Osteocyte (in vitro differentiated cells): Measurements from ENCODE around the gene SLC2A4. TPM values are rescaled to one million over a fixed set of nuclear protein-coding genes. Genes with fewer than 3 reads are reported as not detected.

Experiments
- DNase-seq: peaks from one replicate; pipeline ENCODE4 v3.0.0; 2021; ENCODE audit warnings: mixed read lengths; ENCODE audit not compliant: unreplicated experiment; ENCODE audit errors: extremely low spot score
- H3K27ac Mint-ChIP-seq: one replicate; pipeline ENCODE4 v1.8.0; 2021; ENCODE audit warnings: mild to moderate bottlenecking, mixed read lengths; ENCODE audit not compliant: unreplicated experiment
- H3K27me3 Mint-ChIP-seq: one replicate; pipeline ENCODE4 v1.8.0; 2021; ENCODE audit warnings: mixed read lengths; ENCODE audit not compliant: unreplicated experiment
- H3K36me3 Mint-ChIP-seq: one replicate; pipeline ENCODE4 v1.8.0; 2021; ENCODE audit warnings: mixed read lengths; ENCODE audit not compliant: unreplicated experiment
- H3K4me1 Mint-ChIP-seq: one replicate; pipeline ENCODE4 v1.8.0; 2021; ENCODE audit warnings: mixed read lengths; ENCODE audit not compliant: unreplicated experiment
- H3K4me3 Mint-ChIP-seq: one replicate; pipeline ENCODE4 v1.8.0; 2021; ENCODE audit warnings: mild to moderate bottlenecking, moderate library complexity, mixed read lengths; ENCODE audit not compliant: unreplicated experiment
- H3K9me3 Mint-ChIP-seq: one replicate; pipeline ENCODE4 v1.8.0; 2021; ENCODE audit warnings: mixed read lengths; ENCODE audit not compliant: unreplicated experiment
- total RNA-seq: library from RNA; stranded (reverse); gene quantifications from 2 replicates; pipeline ENCODE4 v1.2.1, GENCODE V29; 2021
- TF ChIP-seq, protein P1 (sequence below): fragments of 200-600 bp; sonication (generic); IDR thresholded peaks from 2 replicates; pipeline ENCODE4 v1.5.0; 2021; ENCODE audit warnings: antibody characterized with exemption, mild to moderate bottlenecking, moderate library complexity

SLC2A4 gene
- total RNA-seq, 1 donor from 2014 or later, result 0.59 TPM

GRCh38 chr17:7314719-7315569 is 33.4 kb downstream of the SLC2A4 start, which contains the start of gene GPS2:
Gene GPS2, minus strand, starts transcription at chr17:7315360. Its CDS starts 308 bp downstream, at chr17:7315052.
- Mint-ChIP-seq H3K4me1 (peaks cover 31% of the 10 kb centered on the region), H3K36me3 (peaks cover 42% of the 10 kb centered on the region), H3K9me3 (no peaks in the 10 kb centered on the region), H3K27ac (peak within 1 kb of the TSS; percentile 77), H3K27me3 (no peaks in the 10 kb centered on the region), H3K4me3 (peak within 1 kb of the TSS; percentile 79)
- peak; percentile 93 for DNase-seq
- TF ChIP-seq, protein P1, sequence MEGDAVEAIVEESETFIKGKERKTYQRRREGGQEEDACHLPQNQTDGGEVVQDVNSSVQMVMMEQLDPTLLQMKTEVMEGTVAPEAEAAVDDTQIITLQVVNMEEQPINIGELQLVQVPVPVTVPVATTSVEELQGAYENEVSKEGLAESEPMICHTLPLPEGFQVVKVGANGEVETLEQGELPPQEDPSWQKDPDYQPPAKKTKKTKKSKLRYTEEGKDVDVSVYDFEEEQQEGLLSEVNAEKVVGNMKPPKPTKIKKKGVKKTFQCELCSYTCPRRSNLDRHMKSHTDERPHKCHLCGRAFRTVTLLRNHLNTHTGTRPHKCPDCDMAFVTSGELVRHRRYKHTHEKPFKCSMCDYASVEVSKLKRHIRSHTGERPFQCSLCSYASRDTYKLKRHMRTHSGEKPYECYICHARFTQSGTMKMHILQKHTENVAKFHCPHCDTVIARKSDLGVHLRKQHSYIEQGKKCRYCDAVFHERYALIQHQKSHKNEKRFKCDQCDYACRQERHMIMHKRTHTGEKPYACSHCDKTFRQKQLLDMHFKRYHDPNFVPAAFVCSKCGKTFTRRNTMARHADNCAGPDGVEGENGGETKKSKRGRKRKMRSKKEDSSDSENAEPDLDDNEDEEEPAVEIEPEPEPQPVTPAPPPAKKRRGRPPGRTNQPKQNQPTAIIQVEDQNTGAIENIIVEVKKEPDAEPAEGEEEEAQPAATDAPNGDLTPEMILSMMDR, result no peak

DNA sequence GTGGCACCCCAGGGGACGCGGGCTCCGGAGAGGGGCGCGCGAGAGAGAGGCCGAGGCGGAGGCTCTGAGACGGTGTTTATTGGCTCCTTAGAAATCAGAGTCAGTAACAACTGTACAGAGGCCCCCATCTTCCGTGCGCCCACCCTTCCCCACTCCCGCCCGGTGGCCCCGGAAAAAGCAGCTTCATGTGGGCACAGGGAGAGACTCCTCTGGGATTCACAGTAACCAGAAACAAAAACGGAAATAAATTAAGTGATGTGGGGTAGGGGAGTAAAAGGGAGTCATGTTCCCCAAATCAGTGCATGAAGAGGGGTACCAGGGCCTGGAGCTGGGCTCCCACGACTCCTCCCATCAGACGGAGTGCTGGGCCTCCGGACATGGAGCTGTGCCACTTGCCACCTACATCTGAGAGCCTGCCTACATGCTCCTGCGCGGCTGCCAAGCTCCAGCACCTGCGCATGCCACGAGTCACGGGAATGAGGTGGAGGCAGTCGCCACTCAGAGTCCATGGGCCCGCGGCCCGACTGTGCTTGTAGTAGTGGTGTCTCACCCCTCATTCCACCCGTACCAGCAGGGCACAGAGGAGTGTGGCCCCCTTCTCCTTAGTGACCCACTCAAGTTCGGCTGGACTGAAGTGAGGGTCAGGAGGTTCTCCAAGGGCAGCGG is 34.2 kb downstream of the SLC2A4 start:
- H3K9me3 Mint-ChIP-seq, result no peaks in the 10 kb centered on the region
- H3K4me1 Mint-ChIP-seq, result peaks cover 25% of the 10 kb centered on the region
- H3K36me3 Mint-ChIP-seq, result peaks cover 35% of the 10 kb centered on the region
- no peak for DNase-seq
- H3K27me3 Mint-ChIP-seq, result no peaks in the 10 kb centered on the region
- peak overlapping the region; percentile 79 for H3K4me3 Mint-ChIP-seq
- peak overlapping the region; percentile 77 for H3K27ac Mint-ChIP-seq
- TF ChIP-seq, protein P1, result no peak

- peaks cover 23% of the 10 kb centered on the region for H3K4me1 Mint-ChIP-seq
- H3K9me3 Mint-ChIP-seq, result no peaks in the 10 kb centered on the region
- TF ChIP-seq, protein P1, result no peak
- no peak for DNase-seq
- H3K36me3 Mint-ChIP-seq, result peaks cover 31% of the 10 kb centered on the region
- H3K27me3 Mint-ChIP-seq, result no peaks in the 10 kb centered on the region
- H3K4me3 Mint-ChIP-seq, result peak overlapping the region; percentile 54
- peak overlapping the region; percentile 18 for H3K27ac Mint-ChIP-seq
Observed at GRCh38 chr17:7317161-7317803, 35.8 kb downstream of the SLC2A4 start.

DNA sequence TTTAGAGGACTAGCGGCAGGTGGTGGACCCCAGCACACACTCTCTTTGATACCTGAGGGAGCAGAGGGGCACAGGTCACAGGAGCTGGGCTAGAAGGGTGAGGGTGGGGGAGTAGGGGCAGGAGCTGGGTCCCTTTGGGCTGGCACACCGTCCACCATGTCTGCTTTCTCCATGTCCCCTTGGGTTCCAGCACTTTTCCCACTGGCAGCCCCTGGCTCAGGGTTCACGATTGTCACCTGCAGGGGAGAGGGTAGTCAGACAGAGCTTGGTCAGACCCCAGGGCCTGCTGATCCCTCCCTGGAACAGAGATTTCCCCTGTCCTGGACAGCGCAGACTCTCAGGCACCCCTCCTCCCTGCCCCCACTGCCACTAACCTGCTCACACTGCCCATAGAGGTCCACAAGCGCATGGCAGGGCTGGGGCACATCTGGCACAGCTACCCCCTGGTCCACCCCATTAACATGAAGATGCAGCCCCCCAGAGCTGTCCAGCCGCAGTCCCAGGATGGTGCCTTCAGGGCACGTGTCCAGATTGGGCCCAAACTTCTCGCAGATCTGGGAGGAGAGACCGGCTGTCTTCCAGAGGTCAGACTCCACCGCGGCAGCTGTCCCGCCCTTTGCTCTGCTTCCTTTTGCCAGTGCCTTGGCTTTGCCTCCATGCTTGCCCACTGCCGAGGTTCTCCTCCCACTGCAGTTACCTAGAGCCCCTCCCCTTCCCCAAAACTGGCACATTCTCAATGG is 36.8 kb downstream of the SLC2A4 start:
- no peak overlapping the region for H3K4me3 Mint-ChIP-seq
- no peak overlapping the region for H3K27ac Mint-ChIP-seq
- no peaks in the 10 kb centered on the region for H3K27me3 Mint-ChIP-seq
- no peaks in the 10 kb centered on the region for H3K9me3 Mint-ChIP-seq
- DNase-seq, result no peak
- peaks cover 23% of the 10 kb centered on the region for H3K36me3 Mint-ChIP-seq
- peaks cover 15% of the 10 kb centered on the region for H3K4me1 Mint-ChIP-seq
- TF ChIP-seq, protein P1, result no peak
